GM19023 (cell line): ENCODE measurements around the gene LSM4.

ENCODE experiments used
- ATAC-seq: cut with Tn5 transposase; IDR thresholded peaks from one replicate; pipeline ENCODE4 v1.9.1; 2021; ENCODE audit warnings: mild to moderate bottlenecking, moderate library complexity; ENCODE audit not compliant: unreplicated experiment

Gene LSM4

GRCh38 chr19:18257503-18258470 is 65.1 kb downstream of the LSM4 start:
- no peak for ATAC-seq
